ENCODE results near the gene FYB2.

FYB2 gene

GRCh38 chr1:56715156-56715555 lies 104.0 kb downstream of the FYB2 start:
- Histone ChIP-seq H3K9me3 (ENCODE audit: insufficient read depth, low read length) (no peaks in the 10 kb centered on the region), H3K9ac (ENCODE audit: insufficient read length, low read depth) (no peak overlapping the region), H3K4me1 (ENCODE audit: insufficient read depth, insufficient read length) (no peaks in the 10 kb centered on the region), H3K4me3 (ENCODE audit: insufficient read length, low read depth) (no peak overlapping the region), H3K27me3 (ENCODE audit: insufficient read depth, insufficient read length) (no peaks in the 10 kb centered on the region), H3K36me3 (ENCODE audit: insufficient read depth, insufficient read length, low read length) (no peaks in the 10 kb centered on the region)
- no peak for TF ChIP-seq ZNF274 (IDR thresholded peaks at IDR 0.05; ENCODE audit: low read depth, low read length)
- no peak for TF ChIP-seq SUZ12 (IDR thresholded peaks at IDR 0.05; ENCODE audit: extremely low read depth, insufficient read depth, insufficient read length)
- TF ChIP-seq YY1 (IDR thresholded peaks at IDR 0.05; ENCODE audit: insufficient read depth, insufficient read length) = no peak
- no peak for DNase-seq (ENCODE audit: low read depth, low spot score)

GRCh38 chr1:56713112-56713511 lies 106.1 kb downstream of the FYB2 start:
- DNase-seq (ENCODE audit: low read depth, low spot score) = no peak
- no peaks in the 10 kb centered on the region for H3K9me3 ChIP-seq (ENCODE audit: insufficient read depth, low read length)
- H3K27me3 ChIP-seq (ENCODE audit: insufficient read depth, insufficient read length) = no peaks in the 10 kb centered on the region
- H3K36me3 ChIP-seq (ENCODE audit: insufficient read depth, insufficient read length, low read length) = no peaks in the 10 kb centered on the region
- H3K4me1 ChIP-seq (ENCODE audit: insufficient read depth, insufficient read length) = no peaks in the 10 kb centered on the region
- TF ChIP-seq SUZ12 (IDR thresholded peaks at IDR 0.05; ENCODE audit: extremely low read depth, insufficient read depth, insufficient read length) = no peak
- no peak for TF ChIP-seq YY1 (IDR thresholded peaks at IDR 0.05; ENCODE audit: insufficient read depth, insufficient read length)
- no peak for TF ChIP-seq ZNF274 (IDR thresholded peaks at IDR 0.05; ENCODE audit: low read depth, low read length)
- no peak overlapping the region for H3K9ac ChIP-seq (ENCODE audit: insufficient read length, low read depth)
- H3K4me3 ChIP-seq (ENCODE audit: insufficient read length, low read depth) = no peak overlapping the region

- no peak overlapping the region for H3K4me3 ChIP-seq (ENCODE audit: insufficient read length, low read depth)
- TF ChIP-seq YY1 (IDR thresholded peaks at IDR 0.05; ENCODE audit: insufficient read depth, insufficient read length) (no peak), SUZ12 (IDR thresholded peaks at IDR 0.05; ENCODE audit: extremely low read depth, insufficient read depth, insufficient read length) (no peak)
- peaks cover 5% of the 10 kb centered on the region for H3K36me3 ChIP-seq (ENCODE audit: insufficient read depth, insufficient read length, low read length)
- no peaks in the 10 kb centered on the region for H3K27me3 ChIP-seq (ENCODE audit: insufficient read depth, insufficient read length)
- no peak for DNase-seq (ENCODE audit: low read depth, low spot score)
- no peaks in the 10 kb centered on the region for H3K4me1 ChIP-seq (ENCODE audit: insufficient read depth, insufficient read length)
- H3K9me3 ChIP-seq (ENCODE audit: insufficient read depth, low read length) = no peaks in the 10 kb centered on the region
- H3K9ac ChIP-seq (ENCODE audit: insufficient read length, low read depth) = no peak overlapping the region
Observed at GRCh38 chr1:56712150-56712549, 107.1 kb downstream of the FYB2 start.

GRCh38 chr1:56710646-56711045 lies 108.6 kb downstream of the FYB2 start:
- Histone ChIP-seq H3K36me3 (ENCODE audit: insufficient read depth, insufficient read length, low read length) (peaks cover 14% of the 10 kb centered on the region), H3K9me3 (ENCODE audit: insufficient read depth, low read length) (no peaks in the 10 kb centered on the region), H3K27me3 (ENCODE audit: insufficient read depth, insufficient read length) (no peaks in the 10 kb centered on the region), H3K4me1 (ENCODE audit: insufficient read depth, insufficient read length) (no peaks in the 10 kb centered on the region), H3K4me3 (ENCODE audit: insufficient read length, low read depth) (no peak overlapping the region), H3K9ac (ENCODE audit: insufficient read length, low read depth) (no peak overlapping the region)
- TF ChIP-seq ZNF274 (IDR thresholded peaks at IDR 0.05; ENCODE audit: low read depth, low read length) (no peak), YY1 (IDR thresholded peaks at IDR 0.05; ENCODE audit: insufficient read depth, insufficient read length) (no peak), SUZ12 (IDR thresholded peaks at IDR 0.05; ENCODE audit: extremely low read depth, insufficient read depth, insufficient read length) (no peak)
- DNase-seq (ENCODE audit: low read depth, low spot score) = no peak

GRCh38 chr1:56709995-56710394 lies 109.2 kb downstream of the FYB2 start:
- no peak for DNase-seq (ENCODE audit: low read depth, low spot score)
- Histone ChIP-seq H3K36me3 (ENCODE audit: insufficient read depth, insufficient read length, low read length) (peaks cover 14% of the 10 kb centered on the region), H3K4me3 (ENCODE audit: insufficient read length, low read depth) (no peak overlapping the region), H3K4me1 (ENCODE audit: insufficient read depth, insufficient read length) (no peaks in the 10 kb centered on the region), H3K9me3 (ENCODE audit: insufficient read depth, low read length) (no peaks in the 10 kb centered on the region), H3K27me3 (ENCODE audit: insufficient read depth, insufficient read length) (no peaks in the 10 kb centered on the region), H3K9ac (ENCODE audit: insufficient read length, low read depth) (no peak overlapping the region)
- TF ChIP-seq SUZ12 (IDR thresholded peaks at IDR 0.05; ENCODE audit: extremely low read depth, insufficient read depth, insufficient read length) (no peak), ZNF274 (IDR thresholded peaks at IDR 0.05; ENCODE audit: low read depth, low read length) (no peak), YY1 (IDR thresholded peaks at IDR 0.05; ENCODE audit: insufficient read depth, insufficient read length) (no peak)

GRCh38 chr1:56709269-56709880 lies 109.8 kb downstream of the FYB2 start:
- no peak for TF ChIP-seq SUZ12 (IDR thresholded peaks at IDR 0.05; ENCODE audit: extremely low read depth, insufficient read depth, insufficient read length)
- no peak for TF ChIP-seq YY1 (IDR thresholded peaks at IDR 0.05; ENCODE audit: insufficient read depth, insufficient read length)
- TF ChIP-seq ZNF274 (IDR thresholded peaks at IDR 0.05; ENCODE audit: low read depth, low read length) = no peak
- H3K9me3 ChIP-seq (ENCODE audit: insufficient read depth, low read length) = no peaks in the 10 kb centered on the region
- H3K9ac ChIP-seq (ENCODE audit: insufficient read length, low read depth) = no peak overlapping the region
- H3K4me1 ChIP-seq (ENCODE audit: insufficient read depth, insufficient read length) = no peaks in the 10 kb centered on the region
- DNase-seq (ENCODE audit: low read depth, low spot score) = peak; percentile 64
- no peak overlapping the region for H3K4me3 ChIP-seq (ENCODE audit: insufficient read length, low read depth)
- no peaks in the 10 kb centered on the region for H3K27me3 ChIP-seq (ENCODE audit: insufficient read depth, insufficient read length)
- H3K36me3 ChIP-seq (ENCODE audit: insufficient read depth, insufficient read length, low read length) = peaks cover 15% of the 10 kb centered on the region

GRCh38 chr1:56707379-56707778 lies 111.8 kb downstream of the FYB2 start:
- Histone ChIP-seq H3K4me1 (ENCODE audit: insufficient read depth, insufficient read length) (no peaks in the 10 kb centered on the region), H3K9ac (ENCODE audit: insufficient read length, low read depth) (no peak overlapping the region), H3K27me3 (ENCODE audit: insufficient read depth, insufficient read length) (no peaks in the 10 kb centered on the region), H3K4me3 (ENCODE audit: insufficient read length, low read depth) (no peak overlapping the region), H3K9me3 (ENCODE audit: insufficient read depth, low read length) (0 out of 2 replicates have a peak, but pooled peaks cover 8% of the 10 kb centered on the region), H3K36me3 (ENCODE audit: insufficient read depth, insufficient read length, low read length) (peaks cover 22% of the 10 kb centered on the region)
- TF ChIP-seq YY1 (IDR thresholded peaks at IDR 0.05; ENCODE audit: insufficient read depth, insufficient read length) (no peak), ZNF274 (IDR thresholded peaks at IDR 0.05; ENCODE audit: low read depth, low read length) (no peak), SUZ12 (IDR thresholded peaks at IDR 0.05; ENCODE audit: extremely low read depth, insufficient read depth, insufficient read length) (no peak)
- DNase-seq (ENCODE audit: low read depth, low spot score) = no peak

Data from NT2/D1 (cell line).